GM10248 (cell line): ENCODE data around the gene PGA3.
"Not testable (repeated sequence)": the region's sequence is repeated elsewhere in the genome, so short reads cannot be mapped to it uniquely, and the experiment has no call there.

Source experiments
- CTCF ChIA-PET: fragments of 300-600 bp; sonication (Branson Sonifier 250); formaldehyde crosslinking; extraction: SDS; loops from one replicate; lab custom pipeline; 2021; ENCODE audit warnings: antibody characterized with exemption; lab: Yijun Ruan, JAX
- POLR2A ChIA-PET: fragments of 350-650 bp; sonication (Branson Sonifier 250); formaldehyde crosslinking; extraction: SDS; loops from one replicate; lab custom pipeline; 2020; ENCODE audit warnings: antibody characterized with exemption; lab: Yijun Ruan, JAX
- DNase-seq: peaks from one replicate; pipeline ENCODE4 v3.0.0; 2012; ENCODE audit errors: extremely low spot score
- TF ChIP-seq, protein P1 (sequence below): IDR thresholded peaks from 2 replicates; pipeline ENCODE4 v1.5.1; 2012; ENCODE audit warnings: mild to moderate bottlenecking, low read depth; ENCODE audit errors: extremely low read depth, missing control alignments, control extremely low read depth

Gene PGA3

DNA sequence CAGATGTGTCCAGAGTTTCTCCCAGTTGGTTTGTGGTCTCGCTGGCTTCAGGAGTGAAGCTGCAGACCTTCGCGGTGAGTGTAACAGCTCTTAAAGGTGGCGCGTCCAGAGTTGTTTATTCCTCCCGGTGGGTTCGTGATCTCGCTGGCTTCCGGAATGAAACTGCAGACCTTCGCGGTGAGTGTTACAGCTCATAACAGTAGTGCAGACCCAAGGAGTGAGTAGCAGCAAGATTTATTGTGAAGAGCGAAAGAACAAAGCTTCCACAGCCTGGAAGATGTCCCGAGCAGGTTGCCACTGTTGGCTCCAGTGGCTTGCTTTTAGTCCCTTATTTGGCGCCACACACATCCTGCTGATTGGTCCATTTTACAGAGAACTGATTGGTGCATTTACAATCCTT, 1.8 kb upstream of the PGA3 start:
- ChIA-PET CTCF (interaction anchor here (1.0 kb wide), 1 partner anchor 15 kb away, joined by 6 read pairs; no protein-coding TSS in a partner anchor), POLR2A (no interaction called here)
- TF ChIP-seq, protein P1, sequence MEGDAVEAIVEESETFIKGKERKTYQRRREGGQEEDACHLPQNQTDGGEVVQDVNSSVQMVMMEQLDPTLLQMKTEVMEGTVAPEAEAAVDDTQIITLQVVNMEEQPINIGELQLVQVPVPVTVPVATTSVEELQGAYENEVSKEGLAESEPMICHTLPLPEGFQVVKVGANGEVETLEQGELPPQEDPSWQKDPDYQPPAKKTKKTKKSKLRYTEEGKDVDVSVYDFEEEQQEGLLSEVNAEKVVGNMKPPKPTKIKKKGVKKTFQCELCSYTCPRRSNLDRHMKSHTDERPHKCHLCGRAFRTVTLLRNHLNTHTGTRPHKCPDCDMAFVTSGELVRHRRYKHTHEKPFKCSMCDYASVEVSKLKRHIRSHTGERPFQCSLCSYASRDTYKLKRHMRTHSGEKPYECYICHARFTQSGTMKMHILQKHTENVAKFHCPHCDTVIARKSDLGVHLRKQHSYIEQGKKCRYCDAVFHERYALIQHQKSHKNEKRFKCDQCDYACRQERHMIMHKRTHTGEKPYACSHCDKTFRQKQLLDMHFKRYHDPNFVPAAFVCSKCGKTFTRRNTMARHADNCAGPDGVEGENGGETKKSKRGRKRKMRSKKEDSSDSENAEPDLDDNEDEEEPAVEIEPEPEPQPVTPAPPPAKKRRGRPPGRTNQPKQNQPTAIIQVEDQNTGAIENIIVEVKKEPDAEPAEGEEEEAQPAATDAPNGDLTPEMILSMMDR, result no peak
- DNase-seq, result no peak

GRCh38 chr11:61203873-61204272, 558 bp downstream of the PGA3 start:
- CTCF ChIA-PET, DNase-seq, POLR2A ChIA-PET: not testable (repeated sequence)

DNA sequence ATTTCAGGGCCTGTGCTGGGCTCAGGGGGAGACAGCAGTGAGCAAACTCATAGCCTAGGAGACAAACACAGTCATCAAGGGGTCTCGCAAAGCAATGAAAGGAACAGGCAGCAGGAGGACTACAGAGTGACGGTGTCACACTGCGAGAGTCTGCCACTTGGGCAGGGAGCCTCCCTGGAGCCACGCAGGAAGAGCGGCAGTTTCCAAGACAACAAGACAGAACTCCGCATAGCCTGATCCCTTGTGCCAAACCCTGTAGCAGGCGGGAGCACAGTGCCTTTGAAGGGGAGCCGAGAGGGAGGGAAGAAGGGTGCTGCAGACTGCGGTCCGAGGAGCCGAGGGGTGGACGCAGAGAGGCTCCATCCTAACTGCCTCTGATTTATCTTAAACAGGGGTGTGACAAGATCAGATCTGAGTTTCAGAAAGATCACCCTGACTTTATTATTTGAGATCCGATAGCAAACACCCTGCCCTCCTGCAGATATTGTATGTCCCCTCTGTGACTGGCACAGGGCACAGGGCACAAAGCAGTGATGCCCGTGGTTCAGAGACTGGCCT, 1.3 kb downstream of the PGA3 start:
- DNase-seq, POLR2A ChIA-PET, CTCF ChIA-PET: not testable (repeated sequence)

- CTCF ChIA-PET, POLR2A ChIA-PET, DNase-seq: not testable (repeated sequence)
Observed at GRCh38 chr11:61207636-61208310, 4.5 kb downstream of the PGA3 start.

DNA sequence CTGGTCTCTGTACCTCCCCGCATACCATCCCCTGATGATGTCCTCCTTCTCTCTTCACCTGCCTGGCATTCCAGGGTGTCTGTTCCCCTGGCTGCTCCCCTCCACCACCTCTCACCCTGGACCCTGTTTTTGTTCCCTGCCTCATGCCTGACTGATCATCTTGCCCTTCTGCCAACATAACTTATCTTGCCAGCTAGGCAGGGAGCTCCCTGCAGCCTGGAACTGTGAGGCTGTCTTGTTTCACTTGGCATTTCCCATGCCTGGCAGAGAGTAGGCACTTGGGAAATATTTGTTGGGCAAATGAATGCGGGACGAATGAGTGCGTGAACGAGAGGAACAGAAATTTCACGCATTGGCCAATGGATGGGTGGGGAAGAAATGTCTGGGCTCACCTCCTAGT, 7.3 kb downstream of the PGA3 start:
- DNase-seq, CTCF ChIA-PET, POLR2A ChIA-PET: not testable (repeated sequence)

DNA sequence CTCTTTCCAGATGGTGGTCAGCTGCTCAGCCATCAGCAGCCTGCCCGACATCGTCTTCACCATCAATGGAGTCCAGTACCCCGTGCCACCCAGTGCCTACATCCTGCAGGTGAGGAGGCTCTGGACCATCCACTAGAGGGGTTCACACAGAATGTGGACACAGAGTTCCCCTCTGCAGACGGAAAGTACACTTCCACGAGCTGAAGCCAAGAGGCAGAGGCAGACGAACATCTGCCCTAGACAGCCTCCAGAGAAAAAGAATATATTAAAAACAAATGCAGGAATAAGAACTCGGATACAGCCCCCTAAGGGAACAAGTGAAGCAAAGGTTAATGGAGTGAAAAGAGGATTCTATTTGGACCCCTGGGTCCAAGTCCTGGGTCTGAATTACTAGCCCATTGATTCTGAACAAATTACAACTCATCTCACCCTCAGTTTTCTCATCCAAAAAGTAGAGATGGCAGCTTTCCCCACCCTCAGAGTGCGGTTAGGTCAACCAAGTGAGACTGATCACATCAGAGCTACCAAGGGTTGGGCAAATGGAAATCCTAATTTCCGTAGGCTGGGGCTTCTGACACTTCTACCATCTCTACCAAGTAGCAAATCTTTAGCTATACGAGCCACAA, 8.1 kb downstream of the PGA3 start:
- CTCF ChIA-PET, DNase-seq, POLR2A ChIA-PET: not testable (repeated sequence)

DNA sequence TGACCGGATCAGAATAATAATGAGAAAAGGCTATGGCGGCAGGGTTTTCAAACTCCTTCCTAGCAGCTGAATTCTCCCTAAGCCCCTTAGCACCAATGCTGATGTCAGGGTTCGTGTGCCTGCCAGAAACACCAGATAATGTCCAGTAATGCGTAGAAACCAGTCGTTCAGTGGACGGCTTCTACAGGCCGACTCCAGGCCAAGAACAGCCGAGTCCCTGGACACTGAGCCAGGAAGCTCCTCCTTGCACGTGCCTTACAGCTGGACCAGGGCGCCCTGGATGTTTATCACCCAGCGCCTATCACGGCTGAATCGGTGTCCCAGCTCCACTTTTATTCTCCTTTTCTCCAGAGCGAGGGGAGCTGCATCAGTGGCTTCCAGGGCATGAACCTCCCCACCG, 8.9 kb downstream of the PGA3 start:
- CTCF ChIA-PET, DNase-seq, POLR2A ChIA-PET: not testable (repeated sequence)

DNA sequence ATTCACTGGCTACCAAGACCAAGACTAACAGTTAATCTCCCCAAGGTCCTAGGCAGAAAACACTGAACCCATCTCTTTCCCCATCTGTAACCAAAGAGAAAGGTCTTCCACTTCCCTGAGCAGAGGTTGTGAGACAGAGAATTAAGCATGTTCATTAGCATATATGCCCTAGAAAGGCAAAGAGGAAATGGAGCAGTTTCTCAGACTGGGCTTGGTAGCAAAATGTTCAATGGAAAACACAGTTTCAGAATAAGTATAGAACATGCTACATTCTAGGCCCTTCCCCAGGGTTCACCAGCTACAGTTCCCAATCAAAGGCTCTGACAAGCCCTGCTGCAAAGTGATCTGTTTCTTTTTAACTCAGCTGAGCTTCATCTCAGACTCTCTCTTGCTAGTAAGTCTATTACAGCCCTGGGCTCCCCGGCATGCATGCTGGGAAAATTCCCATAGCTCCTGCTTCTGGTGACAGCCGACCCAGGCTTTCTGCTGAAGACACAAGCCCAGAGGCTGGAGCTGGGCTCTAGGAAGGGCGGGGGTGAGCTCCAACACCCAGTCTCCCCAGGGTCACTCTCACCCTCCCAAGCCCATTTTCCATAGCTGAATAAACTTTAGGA, 10.5 kb downstream of the PGA3 start:
- POLR2A ChIA-PET, DNase-seq, CTCF ChIA-PET: not testable (repeated sequence)

DNA sequence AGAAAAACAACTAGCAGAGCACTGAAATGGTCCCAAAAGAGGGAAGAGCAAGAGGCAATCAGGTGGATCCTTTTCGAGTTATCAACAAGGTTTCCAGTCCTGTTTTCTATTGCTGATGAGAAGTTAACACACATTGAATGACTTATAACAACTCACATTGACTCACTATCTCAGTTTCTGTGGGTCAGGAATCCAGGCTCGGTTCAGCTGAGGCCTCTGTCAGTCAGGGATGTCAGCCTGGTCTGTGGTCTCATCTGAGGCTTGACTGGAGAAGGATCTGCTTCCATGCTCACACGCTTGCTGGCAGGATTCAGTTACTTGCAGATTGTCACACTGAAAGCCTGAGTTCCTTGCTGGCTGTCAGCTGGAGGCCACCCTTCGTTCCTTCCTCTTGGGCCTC, 15.0 kb downstream of the PGA3 start:
- CTCF ChIA-PET, POLR2A ChIA-PET, DNase-seq: not testable (repeated sequence)

DNA sequence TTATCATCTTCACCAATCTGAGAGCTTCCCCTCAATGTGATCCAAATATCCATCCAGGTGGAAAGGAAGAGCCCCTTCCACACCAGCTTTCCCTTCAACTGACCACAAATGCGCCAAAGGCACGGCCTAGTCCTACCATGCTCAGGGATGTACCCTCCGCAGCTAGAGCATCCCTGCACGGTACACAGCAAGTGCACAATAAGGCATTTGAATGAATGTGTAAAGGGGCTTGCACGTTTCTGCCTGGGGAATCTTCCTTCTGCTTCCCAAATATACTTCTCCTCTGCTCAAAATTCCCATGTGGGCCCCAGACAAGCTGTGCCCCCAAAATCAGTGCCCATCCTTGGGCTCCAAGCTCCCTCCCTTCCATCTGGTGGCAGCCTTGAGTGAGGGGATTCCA, 15.7 kb downstream of the PGA3 start:
- CTCF ChIA-PET, DNase-seq, POLR2A ChIA-PET: not testable (repeated sequence)

DNA sequence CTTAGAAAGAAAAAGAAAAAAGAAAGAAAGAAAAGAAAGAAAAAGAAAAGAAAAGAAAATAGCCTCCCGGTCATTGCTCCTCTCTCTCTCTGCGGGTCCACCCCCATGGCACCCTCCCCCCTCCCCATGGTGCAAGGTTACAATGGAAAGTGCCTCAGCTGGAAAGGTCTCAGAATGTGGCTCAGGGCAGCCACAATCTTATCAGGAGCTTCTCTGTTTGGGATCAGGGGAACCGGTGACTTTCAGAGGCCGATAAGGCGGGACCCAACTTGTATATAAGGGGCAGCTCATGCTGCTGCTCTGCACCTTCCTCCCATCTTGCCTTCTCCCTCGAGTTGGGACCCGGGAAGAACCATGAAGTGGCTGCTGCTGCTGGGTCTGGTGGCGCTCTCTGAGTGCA, 18.7 kb downstream of the PGA3 start, which contains the start of gene PGA4:
PGA4 (plus strand) TSS at position 301 of the 400 bp plus-strand sequence; CDS start at position 355, 54 bp downstream.
- DNase-seq, CTCF ChIA-PET, POLR2A ChIA-PET: not testable (repeated sequence)

GRCh38 chr11:61222692-61223091, 19.4 kb downstream of the PGA3 start:
- DNase-seq, CTCF ChIA-PET, POLR2A ChIA-PET: not testable (repeated sequence)

DNA sequence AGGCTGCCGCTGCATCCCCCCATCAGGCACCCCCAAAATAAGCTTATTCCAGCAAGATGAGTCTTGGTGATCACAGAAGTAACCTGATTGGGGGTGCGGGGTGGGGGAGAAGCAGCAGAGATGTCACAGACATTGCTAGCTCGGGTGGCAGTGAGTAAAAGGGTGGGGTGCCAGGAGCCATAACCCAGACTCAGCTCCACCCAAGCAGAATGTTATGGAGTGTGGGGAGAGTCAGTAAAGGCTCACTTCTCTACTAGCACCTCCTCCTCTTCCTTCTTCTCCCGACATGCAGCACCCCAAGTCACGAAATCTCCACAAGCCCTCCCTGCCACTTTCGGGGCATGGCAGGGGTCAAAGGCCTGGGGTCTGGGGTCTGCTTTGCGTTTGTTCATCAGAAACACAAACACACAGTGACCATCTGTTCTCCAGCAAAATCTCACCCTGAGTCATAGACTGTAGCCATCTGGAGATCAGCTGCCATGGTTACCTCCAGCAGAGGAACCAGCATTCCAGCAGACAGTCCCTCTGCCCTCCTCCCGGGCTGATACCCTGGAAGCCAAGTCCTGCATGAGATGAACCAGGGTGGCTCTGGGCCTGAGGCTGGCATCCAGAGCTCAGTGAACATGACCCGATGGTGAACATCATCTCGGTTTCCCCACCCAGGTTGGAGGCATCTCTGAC, 23.3 kb downstream of the PGA3 start:
- CTCF ChIA-PET, POLR2A ChIA-PET: not testable (repeated sequence)

DNA sequence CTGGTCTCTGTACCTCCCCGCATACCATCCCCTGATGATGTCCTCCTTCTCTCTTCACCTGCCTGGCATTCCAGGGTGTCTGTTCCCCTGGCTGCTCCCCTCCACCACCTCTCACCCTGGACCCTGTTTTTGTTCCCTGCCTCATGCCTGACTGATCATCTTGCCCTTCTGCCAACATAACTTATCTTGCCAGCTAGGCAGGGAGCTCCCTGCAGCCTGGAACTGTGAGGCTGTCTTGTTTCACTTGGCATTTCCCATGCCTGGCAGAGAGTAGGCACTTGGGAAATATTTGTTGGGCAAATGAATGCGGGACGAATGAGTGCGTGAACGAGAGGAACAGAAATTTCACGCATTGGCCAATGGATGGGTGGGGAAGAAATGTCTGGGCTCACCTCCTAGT, 26.1 kb downstream of the PGA3 start:
- DNase-seq, CTCF ChIA-PET, POLR2A ChIA-PET: not testable (repeated sequence)

More for the DNA sequence above, 23.3 kb downstream of the PGA3 start:
- not testable (repeated sequence) for DNase-seq

- POLR2A ChIA-PET, CTCF ChIA-PET, DNase-seq: not testable (repeated sequence)
Observed at GRCh38 chr11:61231033-61231432, 27.7 kb downstream of the PGA3 start.

DNA sequence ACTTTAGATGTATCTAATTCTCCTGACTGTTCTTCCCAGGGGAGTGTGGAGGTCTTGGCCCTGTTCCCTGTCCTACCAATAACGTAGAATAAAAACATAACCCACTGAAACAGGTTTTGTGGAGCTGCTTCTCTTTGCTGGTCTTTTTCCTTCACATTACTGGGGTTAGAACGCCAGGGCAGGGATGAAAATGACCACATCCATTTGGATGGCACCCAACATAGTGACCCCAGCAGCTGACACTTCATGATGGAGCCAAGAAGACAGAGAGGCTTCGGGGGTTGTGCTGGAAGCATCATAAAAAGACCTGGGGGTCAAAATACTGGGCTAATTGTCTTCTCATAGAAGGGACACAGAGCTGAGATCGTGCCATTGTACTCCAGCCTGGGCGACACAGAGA, 28.3 kb downstream of the PGA3 start:
- POLR2A ChIA-PET, DNase-seq, CTCF ChIA-PET: not testable (repeated sequence)
